ENCODE measurements around the gene CHORDC1. TPM values are rescaled to one million over a fixed set of nuclear protein-coding genes. Genes with fewer than 3 reads are reported as not detected.

The CHORDC1 gene
- total RNA-seq, 2 experiments from 2014 or later = 46.7 to 55.4 TPM

Other genes with a start within 250 kb of the CHORDC1 start
- not detected for gene TRIM49C, start 191.9 kb downstream of the CHORDC1 start, total RNA-seq
- not detected for gene UBTFL1, start 137.1 kb downstream of the CHORDC1 start, total RNA-seq
- not detected for gene NAALAD2, start 88.4 kb downstream of the CHORDC1 start, total RNA-seq

Data from activated naive CD8-positive, alpha-beta T cell treated with anti-CD3 and anti-CD28 coated beads, Interleukin-2, amount 10 ng/mL, durations not matched to agents 7 days and 5 days (primary cell).